Keratinocyte (primary cell): ENCODE measurements around the gene RASD2. TPM values are rescaled to one million over a fixed set of nuclear protein-coding genes. Genes with fewer than 3 reads are reported as not detected.
"Not testable (repeated sequence)": the region's sequence is repeated elsewhere in the genome, so short reads cannot be mapped to it uniquely, and the experiment has no call there.

Experiments
- DNase-seq: peaks from one replicate; pipeline ENCODE4 v3.0.0-alpha.2; 2011; ENCODE audit warnings: low read depth, missing footprints, low spot score
- FAIRE-seq: peaks from 2 replicates; lab custom pipeline; 2011; peaks lifted over from hg19 to GRCh38; lab: Jason Lieb, UNC
- H2AFZ ChIP-seq: 2 replicates; pipeline ENCODE4 v1.6.0; 2012; ENCODE audit warnings: low read length, control low read depth, inconsistent platforms; ENCODE audit not compliant: control insufficient read depth
- H3K27ac ChIP-seq: 2 replicates; pipeline ENCODE4 v1.5.1; 2011; ENCODE audit warnings: low read length; ENCODE audit not compliant: control insufficient read depth, insufficient read depth
- H3K27me3 ChIP-seq: 3 replicates; pipeline ENCODE4 v1.6.0; 2011; ENCODE audit warnings: low read length; ENCODE audit not compliant: control insufficient read depth, insufficient read depth; ENCODE audit errors: extremely low read depth
- H3K36me3 ChIP-seq, 2 experiments: 2 replicates in 1 of 2; 3 replicates in 1 of 2; pipeline ENCODE4 v1.5.1; 2011; ENCODE audit warnings: low read length in 2 of 2, mild to moderate bottlenecking in 1 of 2; ENCODE audit not compliant: control insufficient read depth in 2 of 2, insufficient read depth in 2 of 2; ENCODE audit errors: extremely low read depth in 1 of 2
- H3K4me1 ChIP-seq: 3 replicates; pipeline ENCODE4 v1.5.1; 2011; ENCODE audit warnings: low read length; ENCODE audit not compliant: control insufficient read depth, insufficient read depth; ENCODE audit errors: extremely low read depth
- H3K4me2 ChIP-seq: 3 replicates; pipeline ENCODE4 v1.6.0; 2011; ENCODE audit warnings: low read depth, low read length; ENCODE audit not compliant: control insufficient read depth, insufficient read depth; ENCODE audit errors: extremely low read depth
- H3K4me3 ChIP-seq, 3 experiments: fragments of 200-600 bp in 1 of 3; sonication (generic) in 1 of 3; 2 replicates in 2 of 3; 3 replicates in 1 of 3; pipeline ENCODE4 v1.5.1; 2011 to 2016; ENCODE audit warnings: low read length in 3 of 3, mild to moderate bottlenecking in 3 of 3, control low read depth in 2 of 3, inconsistent platforms in 1 of 3, low read depth in 1 of 3, mixed read lengths in 1 of 3, mixed run types in 1 of 3, moderate library complexity in 1 of 3; ENCODE audit not compliant: control insufficient read depth in 2 of 3, insufficient read depth in 2 of 3; ENCODE audit errors: extremely low read depth in 1 of 3
- H3K79me2 ChIP-seq: 2 replicates; pipeline ENCODE4 v1.6.0; 2012; ENCODE audit warnings: low read length; ENCODE audit not compliant: control insufficient read depth, insufficient read depth
- H3K9ac ChIP-seq: 3 replicates; pipeline ENCODE4 v1.6.0; 2011; ENCODE audit warnings: low read length; ENCODE audit not compliant: control insufficient read depth, insufficient read depth; ENCODE audit errors: extremely low read depth
- H3K9me1 ChIP-seq: 3 replicates; pipeline ENCODE4 v1.6.0; 2011; ENCODE audit warnings: low read length; ENCODE audit not compliant: control insufficient read depth, insufficient read depth; ENCODE audit errors: extremely low read depth
- H3K9me3 ChIP-seq: 2 replicates; pipeline ENCODE4 v1.5.1; 2012; ENCODE audit warnings: low read depth, low read length; ENCODE audit not compliant: control insufficient read depth
- H4K20me1 ChIP-seq: 3 replicates; pipeline ENCODE4 v1.6.0; 2011; ENCODE audit warnings: low read length; ENCODE audit not compliant: control insufficient read depth, insufficient read depth; ENCODE audit errors: extremely low read depth
- CTCF ChIP-seq, 3 experiments: IDR thresholded peaks in 1 of 3; conservative IDR thresholded peaks in 1 of 3; optimal IDR thresholded peaks in 1 of 3; 2 replicates in 2 of 3; 3 replicates in 1 of 3; pipeline versions ENCODE3 to v1.5.1; 2011; ENCODE audit warnings: low read length in 3 of 3, mild to moderate bottlenecking in 3 of 3, moderate library complexity in 2 of 3, control low read depth in 1 of 3, inconsistent platforms in 1 of 3; ENCODE audit not compliant: insufficient read depth in 2 of 3; ENCODE audit errors: extremely low read depth in 1 of 3
- EZH2 ChIP-seq: IDR thresholded peaks from one replicate; pipeline ENCODE4 v1.6.1; 2012; ENCODE audit warnings: inconsistent platforms, mild to moderate bottlenecking, low read length, moderate library complexity
- dilution Hi-C: fragments of 300-500 bp; cut with MboI; formaldehyde crosslinking; loops from one replicate; pipeline ENCODE4 v1.7.0; 2020; ENCODE audit warnings: low sequenced_read_pairs; ENCODE audit not compliant: extremely low pct_ligation_motif_present
- polyA plus RNA-seq, 5 experiments: library from polyadenylated mRNA; depleted of rRNA in 3 of 5; stranded (reverse) in 3 of 5; stranded (forward) in 1 of 5; unstranded in 1 of 5; fragments of >200 nt; gene quantifications; 1 replicate in 1 of 5; 2 replicates in 3 of 5; 3 replicates in 1 of 5; pipeline versions ENCODE4 v1.2.1 to v1.2.3, GENCODE V29; 2011 to 2012; ENCODE audit warnings: missing spikeins in 2 of 5, low read depth in 1 of 5, low replicate concordance in 1 of 5

RASD2 gene
- polyA plus RNA-seq, 1 donor (not counting 4 experiments of a cell fraction or from before 2014, with no cell fraction given), result 0.03 TPM

- Histone ChIP-seq H3K27me3 (peaks cover 17% of the 10 kb centered on the region), H3K27ac (no peak overlapping the region), H3K79me2 (no peaks in the 10 kb centered on the region), H2AFZ (no peak overlapping the region), H3K9me3 (no peaks in the 10 kb centered on the region), H3K4me1 (peaks cover 4% of the 10 kb centered on the region), H3K9ac (no peak overlapping the region), H3K4me3 (no peak overlapping the region), H3K36me3 (no peaks in the 10 kb centered on the region), H4K20me1 (no peaks in the 10 kb centered on the region), H3K4me2 (no peak overlapping the region), H3K9me1 (no peaks in the 10 kb centered on the region)
- TF ChIP-seq CTCF (optimal IDR thresholded peaks at IDR 0.05 in 1 of 3, IDR thresholded peaks at IDR 0.05 in 1 of 3, conservative IDR thresholded peaks at IDR 0.05 in 1 of 3; ENCODE audit: extremely low read depth in 1 of 3, insufficient read depth in 2 of 3, low read length in 3 of 3) (no peak), EZH2 (no peak)
- dilution Hi-C loops, result no loop called here
- FAIRE-seq (no peak), DNase-seq (no peak)
Observed at GRCh38 chr22:35491908-35492380, 48.7 kb upstream of the RASD2 start.

GRCh38 chr22:35493074-35493473 is 47.6 kb upstream of the RASD2 start:
- Histone ChIP-seq H3K27ac (no peak overlapping the region), H3K79me2 (no peaks in the 10 kb centered on the region), H3K4me1 (peaks cover 4% of the 10 kb centered on the region), H3K27me3 (peaks cover 26% of the 10 kb centered on the region), H3K9me3 (no peaks in the 10 kb centered on the region), H3K9me1 (no peaks in the 10 kb centered on the region), H3K36me3 (no peaks in the 10 kb centered on the region), H3K4me3 (no peak overlapping the region), H3K4me2 (no peak overlapping the region), H4K20me1 (no peaks in the 10 kb centered on the region), H2AFZ (no peak overlapping the region), H3K9ac (no peak overlapping the region)
- dilution Hi-C loops, result no loop called here
- TF ChIP-seq CTCF (optimal IDR thresholded peaks at IDR 0.05 in 1 of 3, IDR thresholded peaks at IDR 0.05 in 1 of 3, conservative IDR thresholded peaks at IDR 0.05 in 1 of 3; ENCODE audit: extremely low read depth in 1 of 3, insufficient read depth in 2 of 3, low read length in 3 of 3) (no peak), EZH2 (no peak)
- DNase-seq, result no peak
- no peak for FAIRE-seq

GRCh38 chr22:35495711-35496110 is 44.9 kb upstream of the RASD2 start:
- H3K79me2 ChIP-seq, H3K4me1 ChIP-seq, H3K27ac ChIP-seq, FAIRE-seq, H3K9me3 ChIP-seq, H2AFZ ChIP-seq, DNase-seq, dilution Hi-C loops, H3K4me3 ChIP-seq, H3K9me1 ChIP-seq, H3K9ac ChIP-seq, H3K36me3 ChIP-seq, H4K20me1 ChIP-seq, H3K4me2 ChIP-seq: not testable (repeated sequence)
- peaks cover 29% of the 10 kb centered on the region for H3K27me3 ChIP-seq
